Activated T-helper 2 cell treated with anti-CD3 and anti-CD28 coated beads, Interferon-gamma antibody, Interleukin-2, Interleukin-4, amounts not matched to agents 10 μg/mL and 5 μg/mL and 100 μg/mL, durations not matched to agents 14 hours and 24 hours and 36 hours (primary cell): ENCODE data around the gene MTHFD2L. TPM values are rescaled to one million over a fixed set of nuclear protein-coding genes. Genes with fewer than 3 reads are reported as not detected.

Experiments
- DNase-seq: peaks from one replicate; pipeline ENCODE4 v3.0.0; 2021; ENCODE audit warnings: low spot score
- H3K27ac Mint-ChIP-seq: one replicate; pipeline ENCODE4 v1.8.0; 2021; ENCODE audit warnings: mixed read lengths
- H3K27me3 Mint-ChIP-seq: one replicate; pipeline ENCODE4 v1.8.0; 2021; ENCODE audit warnings: low read depth, mixed read lengths
- H3K36me3 Mint-ChIP-seq: one replicate; pipeline ENCODE4 v1.8.0; 2021; ENCODE audit warnings: low read depth, mixed read lengths
- H3K4me1 Mint-ChIP-seq: one replicate; pipeline ENCODE4 v1.8.0; 2021; ENCODE audit warnings: low read depth, mixed read lengths
- H3K4me3 Mint-ChIP-seq: one replicate; pipeline ENCODE4 v1.8.0; 2021; ENCODE audit warnings: low read depth, mild to moderate bottlenecking, moderate library complexity, mixed read lengths
- H3K9me3 Mint-ChIP-seq: one replicate; pipeline ENCODE4 v1.8.0; 2021; ENCODE audit warnings: mixed read lengths
- intact Hi-C: fragments of 100-400 bp; cut with micrococcal nuclease; formaldehyde crosslinking; loops from one replicate; pipeline ENCODE4 v1.15.1; 2023
- total RNA-seq: library from RNA; stranded (reverse); gene quantifications from 2 replicates; pipeline ENCODE4 v1.2.3, GENCODE V29; 2022

Gene MTHFD2L
- total RNA-seq, 1 donor from 2014 or later, result 8.6 TPM

GRCh38 chr4:74309223-74309622 lies 151.3 kb downstream of the MTHFD2L start:
- Mint-ChIP-seq H3K27me3 (no peaks in the 10 kb centered on the region), H3K36me3 (no peaks in the 10 kb centered on the region), H3K9me3 (no peaks in the 10 kb centered on the region), H3K4me3 (no peak overlapping the region), H3K27ac (no peak overlapping the region), H3K4me1 (peaks cover 18% of the 10 kb centered on the region)
- intact Hi-C loops, result no loop called here
- DNase-seq, result no peak

- H3K27me3 Mint-ChIP-seq, result peaks cover 3% of the 10 kb centered on the region
Measured at GRCh38 chr4:74311696-74312313, 153.9 kb downstream of the MTHFD2L start.

GRCh38 chr4:74314329-74314728 lies 156.4 kb downstream of the MTHFD2L start:
- Mint-ChIP-seq H3K27ac (no peak overlapping the region), H3K4me1 (peaks cover 6% of the 10 kb centered on the region), H3K4me3 (no peak overlapping the region), H3K36me3 (no peaks in the 10 kb centered on the region), H3K9me3 (no peaks in the 10 kb centered on the region), H3K27me3 (peaks cover 5% of the 10 kb centered on the region)
- intact Hi-C loops, result no loop called here
- DNase-seq, result no peak

More at GRCh38 chr4:74311696-74312313, 153.9 kb downstream of the MTHFD2L start:
- Mint-ChIP-seq H3K4me1 (peaks cover 21% of the 10 kb centered on the region), H3K36me3 (no peaks in the 10 kb centered on the region), H3K9me3 (no peaks in the 10 kb centered on the region), H3K27ac (no peak overlapping the region), H3K4me3 (no peak overlapping the region)
- DNase-seq, result no peak
- intact Hi-C loops, result loop anchor here (1.0 kb wide), 2 partner anchors 84 to 123 kb away; no protein-coding TSS in a partner anchor

- no peaks in the 10 kb centered on the region for H3K9me3 Mint-ChIP-seq
- intact Hi-C loops, result no loop called here
- DNase-seq, result no peak
- H3K4me3 Mint-ChIP-seq, result no peak overlapping the region
- no peak overlapping the region for H3K27ac Mint-ChIP-seq
- H3K4me1 Mint-ChIP-seq, result peaks cover 3% of the 10 kb centered on the region
- no peaks in the 10 kb centered on the region for H3K36me3 Mint-ChIP-seq
- peaks cover 5% of the 10 kb centered on the region for H3K27me3 Mint-ChIP-seq
Measured at GRCh38 chr4:74314944-74315343, 157.0 kb downstream of the MTHFD2L start.

- no peak overlapping the region for H3K27ac Mint-ChIP-seq
- H3K4me3 Mint-ChIP-seq, result no peak overlapping the region
- no peaks in the 10 kb centered on the region for H3K9me3 Mint-ChIP-seq
- no peaks in the 10 kb centered on the region for H3K36me3 Mint-ChIP-seq
- DNase-seq, result no peak
- intact Hi-C loops, result no loop called here
- peaks cover 5% of the 10 kb centered on the region for H3K27me3 Mint-ChIP-seq
- H3K4me1 Mint-ChIP-seq, result peaks cover 4% of the 10 kb centered on the region
Measured at GRCh38 chr4:74315376-74315775, 157.5 kb downstream of the MTHFD2L start.

DNA sequence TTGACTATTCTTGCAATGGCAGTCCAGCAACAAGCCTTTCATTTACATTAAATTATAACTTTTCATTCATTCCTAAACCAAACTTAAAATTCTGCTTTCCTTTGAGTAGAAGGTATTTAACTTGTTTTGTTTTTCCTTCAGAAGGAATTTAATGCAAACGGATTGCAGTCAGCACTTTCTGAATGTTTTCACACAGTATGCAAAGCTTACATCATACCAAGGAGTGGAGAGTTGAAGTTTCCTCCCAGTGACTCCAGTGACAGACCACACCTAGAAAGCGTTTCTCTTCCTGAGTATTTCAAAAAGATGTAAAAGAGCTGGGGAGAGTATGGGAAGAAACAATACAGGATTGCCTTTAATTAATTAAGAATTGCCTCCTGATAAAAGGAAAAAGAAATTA lies 158.5 kb downstream of the MTHFD2L start:
- peaks cover 10% of the 10 kb centered on the region for H3K27me3 Mint-ChIP-seq
- no peaks in the 10 kb centered on the region for H3K36me3 Mint-ChIP-seq
- H3K27ac Mint-ChIP-seq, result no peak overlapping the region
- peaks cover 7% of the 10 kb centered on the region for H3K4me1 Mint-ChIP-seq
- no peak overlapping the region for H3K4me3 Mint-ChIP-seq
- intact Hi-C loops, result no loop called here
- no peak for DNase-seq
- no peaks in the 10 kb centered on the region for H3K9me3 Mint-ChIP-seq

GRCh38 chr4:74317616-74318246 lies 159.8 kb downstream of the MTHFD2L start:
- intact Hi-C loops, result no loop called here
- H3K4me1 Mint-ChIP-seq, result peaks cover 7% of the 10 kb centered on the region
- no peaks in the 10 kb centered on the region for H3K36me3 Mint-ChIP-seq
- no peak overlapping the region for H3K27ac Mint-ChIP-seq
- no peak for DNase-seq
- H3K4me3 Mint-ChIP-seq, result no peak overlapping the region
- H3K27me3 Mint-ChIP-seq, result peaks cover 18% of the 10 kb centered on the region
- no peaks in the 10 kb centered on the region for H3K9me3 Mint-ChIP-seq

- Mint-ChIP-seq H3K27me3 (peaks cover 21% of the 10 kb centered on the region), H3K36me3 (no peaks in the 10 kb centered on the region), H3K4me1 (peaks cover 7% of the 10 kb centered on the region), H3K4me3 (no peak overlapping the region), H3K9me3 (no peaks in the 10 kb centered on the region), H3K27ac (no peak overlapping the region)
- intact Hi-C loops, result no loop called here
- DNase-seq, result no peak
Measured at GRCh38 chr4:74318276-74318675, 160.4 kb downstream of the MTHFD2L start.

DNA sequence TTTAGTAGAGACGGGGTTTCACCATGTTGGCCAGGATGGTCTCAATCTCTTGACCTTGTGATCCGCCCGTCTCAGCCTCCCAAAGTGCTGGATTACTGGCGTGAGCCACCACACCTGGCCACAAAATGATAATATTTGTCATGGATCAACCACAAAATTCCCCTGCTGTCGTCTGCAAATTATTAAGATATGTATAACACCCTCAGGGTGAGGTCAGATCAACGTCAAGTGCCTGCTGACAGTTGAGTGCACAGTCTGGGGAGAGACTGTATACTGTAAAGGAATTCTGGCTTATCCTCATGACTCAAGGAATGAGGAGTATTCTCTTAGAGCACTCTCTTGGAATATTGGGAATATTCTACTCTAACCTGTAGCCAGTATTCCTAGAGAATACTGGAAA lies 161.6 kb downstream of the MTHFD2L start:
- no peaks in the 10 kb centered on the region for H3K36me3 Mint-ChIP-seq
- H3K27me3 Mint-ChIP-seq, result peaks cover 29% of the 10 kb centered on the region
- intact Hi-C loops, result no loop called here

DNA sequence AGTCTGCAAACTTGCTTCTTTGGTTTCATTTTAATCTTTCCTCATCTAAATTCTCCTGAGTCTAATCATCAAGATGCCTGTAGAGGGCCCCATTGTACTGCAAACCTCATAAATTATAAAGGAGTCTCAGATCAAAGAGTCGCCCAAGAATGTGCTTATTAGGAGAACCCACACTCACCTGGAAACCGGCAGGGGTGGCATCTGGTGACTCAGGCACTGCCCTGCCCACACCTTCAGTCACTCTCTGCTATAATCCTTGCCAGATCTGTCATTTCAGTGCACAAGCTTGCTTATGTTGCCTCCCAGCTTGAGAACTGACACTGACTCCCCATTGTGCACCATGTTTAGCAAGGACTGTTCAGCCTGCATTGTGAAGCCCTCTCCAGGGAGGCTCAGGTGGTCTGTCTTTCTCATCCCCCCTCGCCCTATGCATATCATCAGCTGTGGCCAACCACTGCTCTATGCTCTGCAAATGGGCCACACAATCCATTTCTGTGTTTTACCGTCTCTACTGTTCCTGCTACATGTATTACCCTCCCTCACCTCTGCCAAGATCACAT lies 162.7 kb downstream of the MTHFD2L start:
- Mint-ChIP-seq H3K27ac (no peak overlapping the region), H3K9me3 (no peaks in the 10 kb centered on the region), H3K4me1 (peaks cover 4% of the 10 kb centered on the region), H3K4me3 (no peak overlapping the region), H3K36me3 (no peaks in the 10 kb centered on the region), H3K27me3 (peaks cover 32% of the 10 kb centered on the region)
- intact Hi-C loops, result loop anchor here (1.0 to 2.0 kb wide), 2 partner anchors 212 to 354 kb away; no protein-coding TSS in a partner anchor
- no peak for DNase-seq

More for the DNA sequence above, 161.6 kb downstream of the MTHFD2L start:
- no peak overlapping the region for H3K4me3 Mint-ChIP-seq
- no peak overlapping the region for H3K27ac Mint-ChIP-seq
- DNase-seq, result no peak
- H3K4me1 Mint-ChIP-seq, result peaks cover 5% of the 10 kb centered on the region
- H3K9me3 Mint-ChIP-seq, result no peaks in the 10 kb centered on the region

DNA sequence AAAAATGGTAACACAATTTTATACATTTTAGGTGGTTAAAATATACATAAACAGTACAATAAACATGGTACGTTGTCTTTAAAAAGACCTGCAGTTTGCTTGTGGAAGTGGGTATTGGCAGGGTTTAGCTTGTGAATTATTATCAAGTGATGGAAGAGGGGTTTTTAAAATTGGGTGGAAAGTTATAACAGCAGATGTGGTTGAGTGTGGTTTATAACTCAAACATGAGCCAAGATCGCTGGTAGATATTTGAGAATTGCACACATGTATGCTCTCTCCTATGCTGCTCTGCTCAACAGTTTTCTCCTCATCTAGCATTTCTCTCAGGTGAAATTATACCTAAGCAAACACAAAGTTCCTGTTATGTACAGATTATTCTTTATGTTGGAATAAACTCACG lies 164.4 kb downstream of the MTHFD2L start:
- Mint-ChIP-seq H3K9me3 (no peaks in the 10 kb centered on the region), H3K36me3 (no peaks in the 10 kb centered on the region), H3K4me3 (no peak overlapping the region), H3K27ac (no peak overlapping the region), H3K4me1 (peaks cover 4% of the 10 kb centered on the region), H3K27me3 (peaks cover 28% of the 10 kb centered on the region)
- intact Hi-C loops, result no loop called here
- no peak for DNase-seq

DNA sequence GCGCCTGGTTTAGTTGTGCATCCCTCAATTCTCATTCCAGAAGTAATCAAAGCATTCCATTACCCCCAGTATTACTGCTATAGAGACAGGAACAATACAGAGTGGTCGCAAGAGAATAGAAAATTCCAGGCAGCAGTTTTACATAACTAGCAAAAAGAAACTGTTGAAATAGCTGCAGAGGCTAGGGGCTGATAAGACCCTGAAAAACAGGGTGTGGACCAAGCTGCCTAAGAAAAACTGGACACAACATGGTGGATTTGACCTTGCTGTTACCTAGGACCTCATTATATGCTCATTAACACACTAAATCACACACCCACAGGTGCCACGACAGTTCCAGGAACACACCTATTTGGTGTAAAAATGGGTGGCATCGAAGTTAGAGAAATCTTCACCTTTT lies 165.7 kb downstream of the MTHFD2L start:
- intact Hi-C loops, result no loop called here
- DNase-seq, result no peak
- Mint-ChIP-seq H3K4me1 (peaks cover 4% of the 10 kb centered on the region), H3K36me3 (no peaks in the 10 kb centered on the region), H3K27ac (no peak overlapping the region), H3K27me3 (peaks cover 32% of the 10 kb centered on the region), H3K4me3 (no peak overlapping the region), H3K9me3 (no peaks in the 10 kb centered on the region)

- Mint-ChIP-seq H3K9me3 (no peaks in the 10 kb centered on the region), H3K4me3 (no peak overlapping the region), H3K27me3 (peaks cover 38% of the 10 kb centered on the region), H3K36me3 (no peaks in the 10 kb centered on the region), H3K27ac (no peak overlapping the region), H3K4me1 (peaks cover 4% of the 10 kb centered on the region)
- intact Hi-C loops, result no loop called here
- DNase-seq, result no peak
Measured at GRCh38 chr4:74324262-74324661, 166.3 kb downstream of the MTHFD2L start.
